Lower leg skin (tissue), 3 donors: ENCODE data around the gene ALG3.

Source experiments
- POLR2A ChIP-seq, 2 donors: fragments of 450-650 bp; IDR thresholded peaks; one replicate each; pipeline ENCODE4 v1.6.1; 2016 to 2017; ENCODE audit warnings: antibody characterized with exemption in 2 of 2, mild to moderate bottlenecking in 1 of 2, moderate library complexity in 1 of 2
- TF ChIP-seq, protein P1 (sequence below), 3 donors: fragments of 450-650 bp; IDR thresholded peaks; one replicate each; pipeline ENCODE4 v1.5.1; 2016; ENCODE audit warnings: antibody characterized with exemption in 3 of 3, mild to moderate bottlenecking in 3 of 3, moderate library complexity in 2 of 3

DNA sequence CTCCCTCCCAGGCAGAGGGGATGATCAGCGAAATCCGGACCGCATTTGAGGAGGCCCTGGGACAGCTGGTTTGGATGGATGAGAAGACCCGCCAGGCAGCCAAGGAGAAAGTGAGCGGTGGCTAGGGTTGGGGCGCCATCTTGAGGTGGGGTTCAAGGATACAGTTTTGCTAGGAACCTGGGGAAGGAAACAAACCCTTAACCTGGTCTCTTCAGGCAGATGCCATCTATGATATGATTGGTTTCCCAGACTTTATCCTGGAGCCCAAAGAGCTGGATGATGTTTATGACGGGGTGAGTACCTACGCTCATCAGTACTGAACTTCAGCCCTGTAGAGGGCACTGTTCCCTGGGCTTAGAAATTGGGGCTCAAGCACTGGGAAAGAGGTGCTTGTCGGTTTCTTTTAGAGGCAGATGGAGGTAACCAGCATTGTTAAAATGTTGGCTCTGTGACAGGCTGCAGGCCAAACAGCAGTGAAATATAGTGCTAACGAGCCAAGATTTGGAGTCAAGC is 40.7 kb upstream of the ALG3 start:
- TF ChIP-seq, protein P1, sequence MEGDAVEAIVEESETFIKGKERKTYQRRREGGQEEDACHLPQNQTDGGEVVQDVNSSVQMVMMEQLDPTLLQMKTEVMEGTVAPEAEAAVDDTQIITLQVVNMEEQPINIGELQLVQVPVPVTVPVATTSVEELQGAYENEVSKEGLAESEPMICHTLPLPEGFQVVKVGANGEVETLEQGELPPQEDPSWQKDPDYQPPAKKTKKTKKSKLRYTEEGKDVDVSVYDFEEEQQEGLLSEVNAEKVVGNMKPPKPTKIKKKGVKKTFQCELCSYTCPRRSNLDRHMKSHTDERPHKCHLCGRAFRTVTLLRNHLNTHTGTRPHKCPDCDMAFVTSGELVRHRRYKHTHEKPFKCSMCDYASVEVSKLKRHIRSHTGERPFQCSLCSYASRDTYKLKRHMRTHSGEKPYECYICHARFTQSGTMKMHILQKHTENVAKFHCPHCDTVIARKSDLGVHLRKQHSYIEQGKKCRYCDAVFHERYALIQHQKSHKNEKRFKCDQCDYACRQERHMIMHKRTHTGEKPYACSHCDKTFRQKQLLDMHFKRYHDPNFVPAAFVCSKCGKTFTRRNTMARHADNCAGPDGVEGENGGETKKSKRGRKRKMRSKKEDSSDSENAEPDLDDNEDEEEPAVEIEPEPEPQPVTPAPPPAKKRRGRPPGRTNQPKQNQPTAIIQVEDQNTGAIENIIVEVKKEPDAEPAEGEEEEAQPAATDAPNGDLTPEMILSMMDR (IDR thresholded peaks at IDR 0.05) = no peak
- TF ChIP-seq POLR2A (IDR thresholded peaks at IDR 0.05) = no peak
